Hematopoietic multipotent progenitor cell treated with erythropoietin and hydrocortisone succinate and interleukin-3 and kit ligand, for 17 days (in vitro differentiated cells): Measurements from ENCODE around the gene KCNH2.
A peak's percentile ranks its signal among the peaks of the same experiment; 100 is the strongest.

Experiments used
- DNase-seq: peaks from one replicate; pipeline ENCODE4 v3.0.0-alpha.2; 2015; ENCODE audit warnings: low spot score

KCNH2 gene

GRCh38 chr7:150974468-150975391 lies 3.4 kb downstream of the KCNH2 start:
- no peak for DNase-seq

DNA sequence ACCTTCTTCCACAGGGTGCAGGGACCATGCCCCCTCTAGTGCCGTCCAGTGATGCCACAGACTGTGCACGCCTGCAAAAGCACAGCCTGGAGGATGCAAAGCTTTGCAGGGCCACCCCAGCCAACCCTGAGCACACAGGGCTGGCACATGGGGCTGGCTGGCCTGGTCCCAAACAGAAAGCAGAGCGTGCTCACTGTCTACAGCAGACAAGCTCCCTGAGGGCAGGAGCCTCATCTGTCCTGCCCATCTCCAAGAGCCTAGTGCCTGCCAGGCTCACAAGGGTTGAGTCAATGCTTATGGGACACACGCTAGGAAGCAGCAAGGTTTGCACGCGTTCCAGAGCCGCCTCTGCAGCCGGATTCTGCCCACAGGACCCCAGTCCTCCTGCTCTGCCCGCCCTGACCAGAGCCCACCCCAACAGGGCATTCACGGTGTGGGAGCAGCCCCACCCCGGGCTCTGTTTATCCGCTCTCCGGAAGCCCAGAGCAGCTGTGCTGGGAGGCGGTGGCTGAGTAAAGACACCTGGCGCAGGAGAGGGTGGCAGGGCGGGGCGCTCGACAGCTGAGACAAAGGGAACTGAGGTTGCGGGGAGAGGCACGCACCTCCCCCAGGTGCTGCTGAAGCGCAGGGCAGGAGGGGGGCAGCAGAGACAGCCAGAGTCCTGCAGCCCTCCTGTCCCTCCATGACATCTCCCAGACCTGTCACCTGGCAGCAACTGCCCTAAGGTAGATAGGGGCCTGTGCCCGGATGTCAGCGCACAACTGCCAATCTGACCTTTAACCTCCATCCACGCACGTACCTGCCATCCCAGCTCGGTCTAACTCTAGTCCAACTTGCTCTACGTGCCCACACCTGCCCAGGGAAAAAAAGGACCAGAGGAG lies 4.3 kb downstream of the KCNH2 start:
- no peak for DNase-seq

- no peak for DNase-seq
Measured at GRCh38 chr7:150972741-150973140, 5.4 kb downstream of the KCNH2 start.

- no peak for DNase-seq
Measured at GRCh38 chr7:150972023-150972468, 6.1 kb downstream of the KCNH2 start.

- no peak for DNase-seq
Measured at GRCh38 chr7:150971242-150972022, 6.7 kb downstream of the KCNH2 start.

DNA sequence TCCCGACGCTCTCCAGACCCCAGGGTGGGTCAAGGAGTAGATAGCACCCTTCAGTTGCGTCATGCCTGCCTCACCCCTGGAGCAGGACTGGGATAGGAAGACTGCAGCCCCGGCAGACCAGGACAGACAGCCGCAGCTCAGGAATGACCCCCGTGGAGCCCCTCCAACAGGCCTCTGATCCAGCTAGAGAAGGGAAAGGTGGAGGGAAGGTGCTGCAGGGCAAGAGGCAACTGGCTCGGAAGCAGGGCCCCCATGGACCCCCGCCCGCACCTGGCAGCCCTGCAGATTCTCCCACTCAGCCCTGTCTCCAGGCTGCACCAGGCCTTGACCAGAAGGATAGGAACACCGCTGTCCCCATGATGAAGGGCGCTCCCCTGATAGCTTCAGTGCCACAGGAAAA lies 7.7 kb downstream of the KCNH2 start:
- DNase-seq: no peak

DNA sequence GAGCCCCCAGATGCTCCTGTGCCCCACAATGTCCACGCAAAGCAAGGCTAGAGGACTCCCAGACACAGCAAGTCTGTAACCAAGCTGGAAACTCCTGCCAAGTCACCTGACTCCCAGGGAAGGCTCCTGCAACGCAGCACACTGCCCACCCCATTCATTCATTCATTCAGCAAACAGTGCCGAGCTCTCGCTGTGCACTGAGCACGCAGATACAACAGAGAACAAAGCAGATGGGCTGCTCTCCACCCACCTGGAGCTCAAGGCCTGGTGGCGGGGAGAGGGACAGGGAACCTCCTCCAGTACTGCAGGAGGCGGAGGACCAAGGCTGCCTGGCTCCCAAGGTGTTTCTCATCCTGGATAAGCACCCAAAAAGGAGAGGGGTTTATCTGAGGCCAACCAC lies 8.6 kb downstream of the KCNH2 start:
- no peak for DNase-seq

GRCh38 chr7:150968734-150969372 lies 9.3 kb downstream of the KCNH2 start:
- DNase-seq: no peak

DNA sequence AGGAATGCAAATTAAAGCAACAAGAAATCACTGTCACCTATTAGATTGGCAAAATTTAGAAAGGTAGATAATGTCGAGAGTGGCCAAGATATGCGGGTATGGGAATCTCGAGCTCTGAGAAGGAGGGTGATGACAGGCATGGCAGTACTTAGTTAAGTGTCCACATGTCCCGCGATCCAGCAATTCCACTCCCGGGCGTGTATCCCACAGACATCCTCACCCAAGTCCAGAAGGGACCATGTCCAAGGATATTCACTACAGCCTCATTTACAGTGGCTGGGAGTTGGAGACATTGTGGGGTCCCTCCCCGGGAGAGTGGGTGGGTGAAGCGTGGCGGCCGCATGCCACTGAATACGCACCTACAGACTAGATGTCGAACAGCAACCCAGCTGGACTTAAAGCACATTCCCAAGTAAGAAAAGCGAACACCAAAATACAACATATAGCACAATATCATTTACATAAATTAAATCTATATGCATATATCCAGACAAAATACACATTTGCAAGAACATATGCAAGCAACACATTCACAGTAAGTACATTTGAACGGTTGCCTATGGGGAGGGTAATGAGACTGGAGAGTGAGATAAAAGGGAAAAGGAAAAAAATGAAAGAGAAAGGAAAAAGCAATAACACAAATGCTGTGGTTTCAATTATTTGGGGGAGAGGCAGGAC lies 9.9 kb downstream of the KCNH2 start:
- DNase-seq: no peak

DNA sequence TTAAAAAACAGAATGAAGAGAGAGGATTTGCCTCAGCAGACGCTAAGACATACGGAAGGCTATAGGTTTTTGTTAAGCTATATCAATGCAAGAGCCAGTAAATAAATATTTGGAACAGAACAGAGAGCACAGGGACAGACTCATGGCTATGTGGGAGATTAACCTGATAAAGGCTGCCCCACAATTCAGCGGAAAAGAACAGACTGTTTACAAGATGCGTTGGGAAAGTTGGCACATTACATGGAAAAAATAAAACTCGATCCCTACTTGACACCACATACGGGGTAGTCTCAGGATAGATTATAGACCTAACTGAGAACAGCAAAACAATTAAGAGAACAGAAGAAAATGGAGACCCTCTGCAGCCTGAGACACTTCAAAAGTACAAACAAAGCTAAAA lies 10.8 kb downstream of the KCNH2 start:
- DNase-seq: no peak

DNA sequence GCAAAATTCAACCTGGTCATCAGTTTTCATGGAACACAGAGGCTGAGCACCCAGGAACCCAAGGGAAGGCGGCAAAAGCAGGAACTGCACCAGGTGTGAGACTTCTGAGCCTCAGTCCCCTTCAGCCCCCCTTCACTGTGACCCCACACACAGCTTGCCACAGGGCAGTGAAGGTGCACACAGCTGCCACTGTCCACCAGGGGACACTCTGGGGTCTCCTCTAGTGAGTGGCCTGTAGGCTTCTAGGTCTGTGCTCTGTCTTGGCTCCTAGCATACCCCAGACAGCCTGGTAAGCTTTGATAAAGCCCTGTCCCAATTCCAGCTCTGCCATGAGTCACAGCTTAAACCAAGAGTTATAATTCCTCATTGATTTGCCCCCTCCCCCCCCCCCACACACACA lies 12.1 kb downstream of the KCNH2 start:
- no peak for DNase-seq

DNA sequence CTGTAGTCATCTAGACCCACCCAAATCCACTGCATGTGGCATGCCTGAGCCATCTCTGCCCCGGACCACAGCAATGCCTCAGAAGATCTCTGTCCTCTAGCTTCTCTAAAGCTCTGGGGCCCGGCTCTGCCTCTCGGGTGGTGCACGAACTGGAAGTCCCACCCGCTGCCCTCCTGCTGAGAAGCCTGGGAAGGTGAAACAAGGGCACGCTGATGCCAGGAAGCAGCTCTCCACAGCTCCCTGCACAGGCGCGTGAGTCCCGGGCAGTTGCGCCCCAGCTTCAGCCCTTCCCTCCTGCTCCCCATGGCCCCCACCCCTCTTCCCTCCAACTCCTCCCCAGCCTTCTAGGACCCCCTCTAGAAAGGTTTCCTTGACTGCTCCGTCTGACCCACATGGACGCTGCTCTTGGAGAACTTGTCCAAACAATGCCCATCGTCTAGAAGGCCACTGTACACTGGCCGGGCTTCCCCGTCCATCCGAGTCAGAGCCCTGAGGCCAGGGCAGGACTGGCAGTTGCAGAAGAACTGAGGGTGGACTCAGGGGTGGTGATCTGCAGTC lies 12.8 kb downstream of the KCNH2 start:
- no peak for DNase-seq

GRCh38 chr7:150964593-150965111 lies 13.5 kb downstream of the KCNH2 start:
- DNase-seq: no peak

- DNase-seq: no peak
Measured at GRCh38 chr7:150963707-150964559, 14.2 kb downstream of the KCNH2 start.

- peak; percentile 69 for DNase-seq
Measured at GRCh38 chr7:150962553-150963399, 15.3 kb downstream of the KCNH2 start.

- DNase-seq: no peak
Measured at GRCh38 chr7:150962290-150962552, 15.9 kb downstream of the KCNH2 start.

- no peak for DNase-seq
Measured at GRCh38 chr7:150961510-150962289, 16.4 kb downstream of the KCNH2 start.
